Measurements from ENCODE around the gene RBM47. TPM values are rescaled to one million over a fixed set of nuclear protein-coding genes. Genes with fewer than 3 reads are reported as not detected.

RBM47 gene
- polyA plus RNA-seq, 1 donor from 2014 or later: 1.7 TPM

DNA sequence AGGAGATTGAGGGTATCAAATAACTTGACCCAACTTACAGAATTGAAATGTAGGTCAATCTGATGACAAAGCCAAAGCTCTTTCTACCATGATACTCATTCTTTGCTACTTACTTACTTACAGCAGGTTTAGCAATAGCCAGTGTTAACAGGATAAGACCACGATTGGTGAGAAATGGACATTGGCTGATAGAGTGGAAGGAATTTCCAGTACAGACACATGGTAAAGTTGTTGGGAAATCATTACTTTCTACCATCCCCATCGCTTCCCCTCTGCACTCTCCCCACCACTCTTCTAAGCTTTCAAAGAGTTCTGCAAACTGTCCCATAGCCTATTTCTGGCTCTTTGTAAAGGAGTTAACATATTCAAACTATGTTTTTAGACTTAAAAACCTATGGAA lies 174.8 kb downstream of the RBM47 start:
- H3K27me3 ChIP-seq (ENCODE audit: insufficient read depth, low read depth, low read length): no peaks in the 10 kb centered on the region
- H3K9ac ChIP-seq (ENCODE audit: low read length): no peak overlapping the region
- no peak for TF ChIP-seq POLR2AphosphoS5 (IDR thresholded peaks at IDR 0.05)
- no peak for TF ChIP-seq TAF1 (IDR thresholded peaks at IDR 0.05; ENCODE audit: low read depth)
- TF ChIP-seq EP300 (conservative IDR thresholded peaks at IDR 0.05; ENCODE audit: poor library complexity, severe bottlenecking): no peak
- TF ChIP-seq RAD21 (conservative IDR thresholded peaks at IDR 0.05): no peak
- TF ChIP-seq MXI1 (conservative IDR thresholded peaks at IDR 0.05; ENCODE audit: poor library complexity, severe bottlenecking): no peak
- TF ChIP-seq, protein P1, sequence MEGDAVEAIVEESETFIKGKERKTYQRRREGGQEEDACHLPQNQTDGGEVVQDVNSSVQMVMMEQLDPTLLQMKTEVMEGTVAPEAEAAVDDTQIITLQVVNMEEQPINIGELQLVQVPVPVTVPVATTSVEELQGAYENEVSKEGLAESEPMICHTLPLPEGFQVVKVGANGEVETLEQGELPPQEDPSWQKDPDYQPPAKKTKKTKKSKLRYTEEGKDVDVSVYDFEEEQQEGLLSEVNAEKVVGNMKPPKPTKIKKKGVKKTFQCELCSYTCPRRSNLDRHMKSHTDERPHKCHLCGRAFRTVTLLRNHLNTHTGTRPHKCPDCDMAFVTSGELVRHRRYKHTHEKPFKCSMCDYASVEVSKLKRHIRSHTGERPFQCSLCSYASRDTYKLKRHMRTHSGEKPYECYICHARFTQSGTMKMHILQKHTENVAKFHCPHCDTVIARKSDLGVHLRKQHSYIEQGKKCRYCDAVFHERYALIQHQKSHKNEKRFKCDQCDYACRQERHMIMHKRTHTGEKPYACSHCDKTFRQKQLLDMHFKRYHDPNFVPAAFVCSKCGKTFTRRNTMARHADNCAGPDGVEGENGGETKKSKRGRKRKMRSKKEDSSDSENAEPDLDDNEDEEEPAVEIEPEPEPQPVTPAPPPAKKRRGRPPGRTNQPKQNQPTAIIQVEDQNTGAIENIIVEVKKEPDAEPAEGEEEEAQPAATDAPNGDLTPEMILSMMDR (IDR thresholded peaks at IDR 0.05; ENCODE audit: poor library complexity, severe bottlenecking): no peak
- TF ChIP-seq, protein P2, sequence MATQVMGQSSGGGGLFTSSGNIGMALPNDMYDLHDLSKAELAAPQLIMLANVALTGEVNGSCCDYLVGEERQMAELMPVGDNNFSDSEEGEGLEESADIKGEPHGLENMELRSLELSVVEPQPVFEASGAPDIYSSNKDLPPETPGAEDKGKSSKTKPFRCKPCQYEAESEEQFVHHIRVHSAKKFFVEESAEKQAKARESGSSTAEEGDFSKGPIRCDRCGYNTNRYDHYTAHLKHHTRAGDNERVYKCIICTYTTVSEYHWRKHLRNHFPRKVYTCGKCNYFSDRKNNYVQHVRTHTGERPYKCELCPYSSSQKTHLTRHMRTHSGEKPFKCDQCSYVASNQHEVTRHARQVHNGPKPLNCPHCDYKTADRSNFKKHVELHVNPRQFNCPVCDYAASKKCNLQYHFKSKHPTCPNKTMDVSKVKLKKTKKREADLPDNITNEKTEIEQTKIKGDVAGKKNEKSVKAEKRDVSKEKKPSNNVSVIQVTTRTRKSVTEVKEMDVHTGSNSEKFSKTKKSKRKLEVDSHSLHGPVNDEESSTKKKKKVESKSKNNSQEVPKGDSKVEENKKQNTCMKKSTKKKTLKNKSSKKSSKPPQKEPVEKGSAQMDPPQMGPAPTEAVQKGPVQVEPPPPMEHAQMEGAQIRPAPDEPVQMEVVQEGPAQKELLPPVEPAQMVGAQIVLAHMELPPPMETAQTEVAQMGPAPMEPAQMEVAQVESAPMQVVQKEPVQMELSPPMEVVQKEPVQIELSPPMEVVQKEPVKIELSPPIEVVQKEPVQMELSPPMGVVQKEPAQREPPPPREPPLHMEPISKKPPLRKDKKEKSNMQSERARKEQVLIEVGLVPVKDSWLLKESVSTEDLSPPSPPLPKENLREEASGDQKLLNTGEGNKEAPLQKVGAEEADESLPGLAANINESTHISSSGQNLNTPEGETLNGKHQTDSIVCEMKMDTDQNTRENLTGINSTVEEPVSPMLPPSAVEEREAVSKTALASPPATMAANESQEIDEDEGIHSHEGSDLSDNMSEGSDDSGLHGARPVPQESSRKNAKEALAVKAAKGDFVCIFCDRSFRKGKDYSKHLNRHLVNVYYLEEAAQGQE (IDR thresholded peaks at IDR 0.05; ENCODE audit: borderline replicate concordance): no peak
- TF ChIP-seq EZH2 (IDR thresholded peaks at IDR 0.05; ENCODE audit: borderline replicate concordance, insufficient read depth, low read length, poor library complexity, severe bottlenecking): no peak
- TF ChIP-seq SMC3 (conservative IDR thresholded peaks at IDR 0.05; ENCODE audit: poor library complexity): no peak

DNA sequence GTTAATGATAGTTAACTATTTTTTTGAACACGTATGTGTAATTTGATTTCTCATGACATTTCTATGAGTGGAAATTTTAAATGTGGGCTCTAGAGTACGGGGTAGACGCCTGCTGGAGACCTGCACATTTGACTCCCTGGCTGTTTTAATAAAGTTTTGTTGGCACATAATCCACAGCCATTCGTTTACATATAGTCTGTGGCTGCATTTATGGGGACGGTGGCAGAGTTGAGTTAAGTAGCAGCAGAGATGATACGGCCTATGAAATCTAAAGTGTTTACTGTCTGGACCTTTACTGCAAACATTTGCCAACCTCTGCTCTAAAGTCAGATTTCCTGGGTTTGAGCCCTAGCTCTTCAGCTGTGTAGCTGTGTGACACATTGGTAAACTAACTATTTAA lies 175.8 kb downstream of the RBM47 start:
- Histone ChIP-seq H3K9ac (ENCODE audit: low read length) (no peak overlapping the region), H3K27ac (ENCODE audit: low read length) (no peak overlapping the region), H3K36me3 (ENCODE audit: insufficient read depth, low read length) (no peaks in the 10 kb centered on the region), H3K4me3 (ENCODE audit: low read length) (no peak overlapping the region), H2AFZ (ENCODE audit: low read depth, low read length) (no peak overlapping the region), H4K20me1 (ENCODE audit: insufficient read depth) (no peaks in the 10 kb centered on the region), H3K79me2 (replicated peaks; ENCODE audit: insufficient read depth, low read length) (no peaks in the 10 kb centered on the region), H3K27me3 (ENCODE audit: insufficient read depth, low read depth, low read length) (no peaks in the 10 kb centered on the region), H3K9me3 (ENCODE audit: low read length) (no peaks in the 10 kb centered on the region), H3K4me2 (ENCODE audit: low read length) (no peak overlapping the region), H3F3A (ENCODE audit: insufficient read depth, low read length, poor library complexity, severe bottlenecking) (no peaks in the 10 kb centered on the region), H3K9me2 (ENCODE audit: insufficient read depth, low read length) (no peaks in the 10 kb centered on the region)
- TF ChIP-seq POLR2AphosphoS5 (IDR thresholded peaks at IDR 0.05) (no peak), RAD21 (conservative IDR thresholded peaks at IDR 0.05) (no peak)

More for the DNA sequence above, 174.8 kb downstream of the RBM47 start:
- Histone ChIP-seq H3K36me3 (ENCODE audit: insufficient read depth, low read length) (no peaks in the 10 kb centered on the region), H2AFZ (ENCODE audit: low read depth, low read length) (no peak overlapping the region), H3K9me2 (ENCODE audit: insufficient read depth, low read length) (no peaks in the 10 kb centered on the region), H3K4me2 (ENCODE audit: low read length) (no peak overlapping the region), H3K9me3 (ENCODE audit: low read length) (no peaks in the 10 kb centered on the region), H4K20me1 (ENCODE audit: insufficient read depth) (no peaks in the 10 kb centered on the region), H3F3A (ENCODE audit: insufficient read depth, low read length, poor library complexity, severe bottlenecking) (no peaks in the 10 kb centered on the region), H3K27ac (ENCODE audit: low read length) (no peak overlapping the region), H3K4me3 (ENCODE audit: low read length) (no peak overlapping the region), H3K79me2 (replicated peaks; ENCODE audit: insufficient read depth, low read length) (no peaks in the 10 kb centered on the region)

DNA sequence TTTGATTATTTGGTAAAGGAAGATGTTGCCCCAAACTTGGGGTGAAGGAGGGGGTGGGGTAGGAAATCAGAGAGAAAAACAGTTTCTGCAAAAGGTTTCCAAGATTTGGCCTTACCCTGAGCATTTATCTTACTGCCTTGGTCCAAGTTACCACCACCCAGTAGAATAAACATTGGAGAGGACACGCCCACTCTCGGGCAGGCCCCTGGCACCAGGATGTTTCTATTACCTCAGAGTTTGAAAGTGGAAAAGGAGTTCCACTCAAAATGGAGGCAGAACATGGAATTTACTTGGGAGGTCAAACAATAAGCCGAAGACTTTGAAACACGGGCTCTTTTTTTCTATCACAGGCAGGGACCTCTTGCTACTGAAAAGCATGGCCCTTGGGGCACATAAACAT lies 180.8 kb downstream of the RBM47 start:
- Histone ChIP-seq H3K27ac (ENCODE audit: low read length) (no peak overlapping the region), H3K9me3 (ENCODE audit: low read length) (no peaks in the 10 kb centered on the region), H2AFZ (ENCODE audit: low read depth, low read length) (no peak overlapping the region), H3K79me2 (replicated peaks; ENCODE audit: insufficient read depth, low read length) (no peaks in the 10 kb centered on the region), H3K4me3 (ENCODE audit: low read length) (no peak overlapping the region), H3K9ac (ENCODE audit: low read length) (no peak overlapping the region), H4K20me1 (ENCODE audit: insufficient read depth) (no peaks in the 10 kb centered on the region), H3K9me2 (ENCODE audit: insufficient read depth, low read length) (no peaks in the 10 kb centered on the region), H3F3A (ENCODE audit: insufficient read depth, low read length, poor library complexity, severe bottlenecking) (no peaks in the 10 kb centered on the region), H3K27me3 (ENCODE audit: insufficient read depth, low read depth, low read length) (no peaks in the 10 kb centered on the region), H3K4me2 (ENCODE audit: low read length) (no peak overlapping the region), H3K36me3 (ENCODE audit: insufficient read depth, low read length) (no peaks in the 10 kb centered on the region)
- TF ChIP-seq SMC3 (conservative IDR thresholded peaks at IDR 0.05; ENCODE audit: poor library complexity) (no peak), RAD21 (conservative IDR thresholded peaks at IDR 0.05) (no peak), MXI1 (conservative IDR thresholded peaks at IDR 0.05; ENCODE audit: poor library complexity, severe bottlenecking) (no peak)
- TF ChIP-seq, protein P1 (IDR thresholded peaks at IDR 0.05; ENCODE audit: poor library complexity, severe bottlenecking): no peak

Measured in neural cell (in vitro differentiated cells).